Adrenal gland (tissue), 12 donors: ENCODE results near the gene CFAP210. TPM values are rescaled to one million over a fixed set of nuclear protein-coding genes. Genes with fewer than 3 reads are reported as not detected.

Source experiments
- DNase-seq, 7 donors: peaks; one replicate each; pipeline ENCODE4 v3.0.0-alpha.2; 2019 to 2020
- H3K27ac ChIP-seq, 5 donors: fragments of 200-600 bp; sonication (generic) in 4 of 5; 1 replicate in 3 of 5; 2 replicates in 2 of 5; pipeline versions ENCODE4 v1.5.1 to v1.8.0; 2016 to 2020; ENCODE audit warnings: mild to moderate bottlenecking in 1 of 5
- H3K27me3 ChIP-seq: fragments of 200-600 bp; 2 replicates; pipeline ENCODE4 v1.8.0; 2021
- H3K36me3 ChIP-seq, 2 donors: fragments of 200-600 bp; replicated peaks in 1 of 2; 1 replicate in 1 of 2; 2 replicates in 1 of 2; pipeline versions ENCODE4 v1.5.1 to v1.8.0; 2018 to 2022
- H3K4me1 ChIP-seq, 2 donors: fragments of 200-600 bp; replicated peaks in 1 of 2; 1 replicate in 1 of 2; 2 replicates in 1 of 2; pipeline versions ENCODE4 v1.5.1 to v1.8.0; 2018 to 2021
- H3K4me3 ChIP-seq, 4 donors: fragments of 200-600 bp; sonication (generic) in 3 of 4; one replicate each; pipeline ENCODE4 v1.5.1; 2016 to 2018
- H3K9me3 ChIP-seq, 3 donors: fragments of 200-600 bp; sonication (generic) in 1 of 3; replicated peaks in 1 of 3; 1 replicate in 2 of 3; 2 replicates in 1 of 3; pipeline versions ENCODE4 v1.5.1 to v1.8.0; 2016 to 2021
- CTCF ChIP-seq, 6 experiments: fragments of 450-650 bp in 4 of 6; fragments of 200-600 bp in 2 of 6; sonication (generic) in 1 of 6; IDR thresholded peaks; 1 replicate in 5 of 6; 2 replicates in 1 of 6; pipeline versions ENCODE4 v1.5.1 to v1.8.0; 2016 to 2021; ENCODE audit warnings: antibody characterized with exemption in 6 of 6, mild to moderate bottlenecking in 2 of 6, moderate library complexity in 1 of 6
- POLR2A ChIP-seq, 2 donors: fragments of 450-650 bp; IDR thresholded peaks; one replicate each; pipeline ENCODE4 v1.6.1; 2017; ENCODE audit warnings: antibody characterized with exemption in 2 of 2, mild to moderate bottlenecking in 2 of 2, moderate library complexity in 1 of 2
- WGBS, 4 donors: extraction: QIAGEN DNeasy Blood & Tissue Kit in 2 of 4; methylation state at CpG; one replicate each; pipeline versions ENCODE4 v1.1.5 to v1.1.7; 2013 to 2017; 5-methylcytosine and 5-hydroxymethylcytosine counted together
- intact Hi-C, 2 donors: fragments of 100-400 bp; cut with DNase I; formaldehyde crosslinking; loops; one replicate each; pipeline versions ENCODE4 v1.14.1 to v1.15.0; 2022 to 2023
- polyA plus RNA-seq, 3 donors: library from polyadenylated mRNA; stranded (reverse); fragments of 200-250 nt in 2 of 3; fragments of 350-450 nt in 1 of 3; fragmentation: Illumina TruSeq in 1 of 3; extraction: RNeasy Lipid Tissue Mini Kit (QIAGEN cat#74804) in 1 of 3; gene quantifications; one replicate each; pipeline ENCODE4 v1.2.3, GENCODE V29; 2013 to 2014
- total RNA-seq, 9 donors: library from RNA; depleted of rRNA in 4 of 9; stranded (reverse); fragments of >200 nt in 4 of 9; fragments of 120-200 nt in 1 of 9; fragmentation: NEBNext Ultra II Directional in 1 of 9; extraction: Animal tissue kit (Norgen Biotek cat#: 25700) in 1 of 9; gene quantifications; one replicate each; pipeline versions ENCODE4 v1.1.0 to v1.2.4, GENCODE V29; 2013 to 2023
- donor health status: healthy with polysubstance abuse.
- donor health status: Bipolar disorder and iron deficiency.
- donor health status: DM: yes; HTN: yes; CAD: no.
- donor health status: DM: no; HTN: no; CAD: no.
- donor health status: DM: no; HTN: no; CAD: no.
- donor health status: DM: yes; HTN: yes; CAD: no.

CFAP210 gene
- total and polyA plus RNA-seq, 12 donors, result 0.07 to 0.39 (median 0.32) TPM; not detected in 9

DNA sequence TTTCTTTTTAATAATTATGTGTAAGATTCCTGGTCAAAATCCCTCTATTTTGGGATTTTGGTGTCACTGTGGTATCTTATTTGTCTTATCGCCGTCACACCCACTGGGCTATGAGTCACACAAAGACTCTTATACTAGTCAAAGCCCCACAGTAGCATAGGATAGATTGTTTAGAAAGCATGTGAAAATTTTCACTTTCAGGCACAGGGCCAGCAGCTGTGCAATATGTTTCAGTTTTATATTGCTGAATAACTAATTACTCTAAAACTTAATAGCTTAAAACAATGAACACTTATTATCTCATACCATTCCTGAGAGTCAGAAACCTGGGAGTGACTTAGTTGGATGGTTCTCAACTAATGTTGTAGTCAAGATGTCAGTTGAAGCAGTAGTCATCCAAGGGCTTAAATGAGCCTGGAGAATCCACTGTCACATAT is 24.0 kb downstream of the CFAP210 start:
- WGBS, 4 donors, result 73 to 84% (median 79%) methylated on average over 2 of the region's 2 CpGs
- intact Hi-C loops, result no loop called here
- Histone ChIP-seq H3K4me3 (no peak overlapping the region), H3K9me3 (no peaks in the 10 kb centered on the region), H3K27me3 (no peaks in the 10 kb centered on the region), H3K36me3 (no peaks in the 10 kb centered on the region), H3K4me1 (no peaks in the 10 kb centered on the region), H3K27ac (no peak overlapping the region)
- TF ChIP-seq CTCF (IDR thresholded peaks at IDR 0.05) (no peak), POLR2A (IDR thresholded peaks at IDR 0.05) (no peak)
- DNase-seq, result no peak

GRCh38 chr2:169667583-169667982 is 26.6 kb downstream of the CFAP210 start:
- Histone ChIP-seq H3K9me3 (no peaks in the 10 kb centered on the region), H3K27ac (no peak overlapping the region), H3K36me3 (no peaks in the 10 kb centered on the region), H3K27me3 (no peaks in the 10 kb centered on the region), H3K4me3 (no peak overlapping the region), H3K4me1 (no peaks in the 10 kb centered on the region)
- TF ChIP-seq CTCF (IDR thresholded peaks at IDR 0.05), result no peak
- no peak for TF ChIP-seq POLR2A (IDR thresholded peaks at IDR 0.05)
- no peak for DNase-seq
- intact Hi-C loops, result no loop called here
- WGBS, 4 donors, result 16 to 28% (median 20%) methylated on average over 2 of the region's 2 CpGs

- no peak for DNase-seq
- WGBS, 4 donors, result 40 to 64% (median 48%) methylated on average over 1 of the region's 1 CpG
- TF ChIP-seq POLR2A (IDR thresholded peaks at IDR 0.05), result no peak
- intact Hi-C loops, result no loop called here
- Histone ChIP-seq H3K27ac (no peak overlapping the region), H3K27me3 (no peaks in the 10 kb centered on the region), H3K4me3 (no peak overlapping the region), H3K9me3 (no peaks in the 10 kb centered on the region), H3K4me1 (no peaks in the 10 kb centered on the region), H3K36me3 (no peaks in the 10 kb centered on the region)
Measured at GRCh38 chr2:169664978-169665930, 29.0 kb downstream of the CFAP210 start.

DNA sequence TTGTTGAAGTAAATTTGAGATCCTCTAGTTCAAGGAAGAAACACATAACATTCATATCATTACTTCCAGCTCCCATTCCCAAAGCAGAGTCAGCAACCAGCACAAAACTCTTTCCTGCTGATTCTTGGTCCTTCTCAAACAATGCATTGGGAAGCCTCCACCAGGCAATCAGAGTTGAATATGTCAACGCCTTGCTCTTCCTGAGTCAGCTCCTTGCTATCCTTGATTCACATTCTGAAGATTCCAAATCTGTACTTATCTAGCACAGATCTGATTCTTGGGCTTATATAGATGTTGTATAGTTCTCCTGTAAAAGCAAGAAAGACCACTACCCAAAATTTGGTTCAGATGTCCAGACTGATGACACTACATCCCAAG is 29.6 kb downstream of the CFAP210 start:
- TF ChIP-seq POLR2A (IDR thresholded peaks at IDR 0.05) (no peak), CTCF (IDR thresholded peaks at IDR 0.05) (no peak)
- Histone ChIP-seq H3K36me3 (no peaks in the 10 kb centered on the region), H3K27ac (no peak overlapping the region), H3K4me3 (no peak overlapping the region), H3K9me3 (no peaks in the 10 kb centered on the region), H3K27me3 (no peaks in the 10 kb centered on the region), H3K4me1 (no peaks in the 10 kb centered on the region)
- WGBS, 4 donors, result 77 to 89% (median 86%) methylated on average over 1 of the region's 1 CpG
- intact Hi-C loops, result no loop called here
- no peak for DNase-seq
